Mammary epithelial cell (primary cell): Measurements from ENCODE around the gene TRABD.

ENCODE experiments used
- EZH2 ChIP-seq: IDR thresholded peaks from 2 replicates; pipeline ENCODE4 v1.6.1; 2012; ENCODE audit warnings: low read length, inconsistent platforms, borderline replicate concordance
- TF ChIP-seq, protein P1 (sequence below), 2 donors: IDR thresholded peaks in 1 of 2; conservative IDR thresholded peaks in 1 of 2; 2 replicates each; pipeline ENCODE4 v1.5.1; 2011 to 2012; ENCODE audit warnings: inconsistent platforms in 2 of 2, low read length in 2 of 2, mild to moderate bottlenecking in 2 of 2, control low read depth in 1 of 2, low read depth in 1 of 2; ENCODE audit not compliant: insufficient read depth in 1 of 2; ENCODE audit errors: extremely low read depth in 1 of 2

DNA sequence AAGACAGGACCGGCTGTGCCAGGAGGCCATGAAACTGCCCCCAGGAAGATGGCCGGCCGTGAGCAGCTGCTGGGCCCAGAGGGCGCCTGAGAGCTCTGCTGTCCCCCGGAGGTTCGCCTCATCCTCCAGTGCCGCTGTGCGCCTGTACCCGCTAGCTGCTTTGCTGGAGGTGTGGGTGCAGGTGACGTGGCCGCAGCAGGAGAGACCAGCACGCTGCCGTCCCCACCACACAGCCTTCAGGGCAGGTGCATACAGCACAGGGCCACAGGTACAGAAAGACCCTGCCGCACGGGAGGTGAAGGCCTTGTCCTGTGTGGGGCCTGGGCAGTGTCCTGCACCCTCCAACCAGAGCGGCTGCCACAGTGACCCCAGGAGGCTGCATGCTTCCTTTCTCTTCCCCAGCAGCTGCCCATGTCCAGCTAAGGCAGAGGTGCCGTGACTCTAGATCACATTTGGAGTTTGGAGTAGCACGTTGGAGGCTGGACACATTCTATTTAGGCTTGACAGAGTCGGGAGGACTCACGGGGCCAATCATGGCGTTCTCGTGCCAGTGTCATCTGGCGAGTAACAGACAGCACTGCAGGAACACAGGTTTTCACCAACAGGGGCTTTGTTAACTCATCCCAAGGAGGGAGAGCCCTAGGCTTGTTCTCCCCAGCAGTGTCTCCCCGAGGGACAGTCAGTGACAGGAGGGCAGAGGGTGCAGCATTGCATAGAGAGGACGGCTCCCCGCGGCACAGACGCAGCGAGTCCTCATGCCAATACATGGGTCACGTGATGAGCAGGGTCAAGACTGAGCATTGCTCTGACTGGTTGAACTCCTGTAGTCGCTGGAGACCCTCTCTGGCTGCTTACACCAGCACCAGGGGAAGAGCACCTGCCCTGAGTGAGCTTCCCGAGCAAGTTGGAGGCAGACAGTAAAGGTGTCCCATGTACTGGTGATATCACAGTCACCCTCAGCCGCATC is 33.9 kb upstream of the TRABD start:
- TF ChIP-seq EZH2: no peak
- TF ChIP-seq, protein P1, sequence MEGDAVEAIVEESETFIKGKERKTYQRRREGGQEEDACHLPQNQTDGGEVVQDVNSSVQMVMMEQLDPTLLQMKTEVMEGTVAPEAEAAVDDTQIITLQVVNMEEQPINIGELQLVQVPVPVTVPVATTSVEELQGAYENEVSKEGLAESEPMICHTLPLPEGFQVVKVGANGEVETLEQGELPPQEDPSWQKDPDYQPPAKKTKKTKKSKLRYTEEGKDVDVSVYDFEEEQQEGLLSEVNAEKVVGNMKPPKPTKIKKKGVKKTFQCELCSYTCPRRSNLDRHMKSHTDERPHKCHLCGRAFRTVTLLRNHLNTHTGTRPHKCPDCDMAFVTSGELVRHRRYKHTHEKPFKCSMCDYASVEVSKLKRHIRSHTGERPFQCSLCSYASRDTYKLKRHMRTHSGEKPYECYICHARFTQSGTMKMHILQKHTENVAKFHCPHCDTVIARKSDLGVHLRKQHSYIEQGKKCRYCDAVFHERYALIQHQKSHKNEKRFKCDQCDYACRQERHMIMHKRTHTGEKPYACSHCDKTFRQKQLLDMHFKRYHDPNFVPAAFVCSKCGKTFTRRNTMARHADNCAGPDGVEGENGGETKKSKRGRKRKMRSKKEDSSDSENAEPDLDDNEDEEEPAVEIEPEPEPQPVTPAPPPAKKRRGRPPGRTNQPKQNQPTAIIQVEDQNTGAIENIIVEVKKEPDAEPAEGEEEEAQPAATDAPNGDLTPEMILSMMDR (conservative IDR thresholded peaks at IDR 0.05 in 1 of 2, IDR thresholded peaks at IDR 0.05 in 1 of 2; ENCODE audit: extremely low read depth in 1 of 2, insufficient read depth in 1 of 2, low read depth in 1 of 2, low read length in 2 of 2): no peak
